ENCODE results near the gene PIP4K2A. TPM values are rescaled to one million over a fixed set of nuclear protein-coding genes. Genes with fewer than 3 reads are reported as not detected.

PIP4K2A gene
- total and polyA plus RNA-seq, 9 donors = 4.3 to 85.6 (median 18.4) TPM

GRCh38 chr10:22495396-22495795 is 219.0 kb downstream of the PIP4K2A start:
- no peaks in the 10 kb centered on the region for H3K27me3 ChIP-seq
- TF ChIP-seq EP300 (IDR thresholded peaks at IDR 0.05) = no peak
- no peak for TF ChIP-seq CTCF (IDR thresholded peaks at IDR 0.05)
- TF ChIP-seq POLR2A (IDR thresholded peaks at IDR 0.05) = no peak
- H3K4me3 ChIP-seq = no peak overlapping the region
- no peaks in the 10 kb centered on the region for H3K9me3 ChIP-seq
- no peaks in the 10 kb centered on the region for H3K4me1 ChIP-seq (ENCODE audit: insufficient read depth)
- no peak overlapping the region for H3K27ac ChIP-seq
- 92 to 96% (median 93%) methylated on average over 3 of the region's 3 CpGs for WGBS, 3 donors
- intact Hi-C loops (cut with DNase I) = no loop called here
- no peak for DNase-seq
- H3K36me3 ChIP-seq = no peaks in the 10 kb centered on the region

GRCh38 chr10:22494007-22494406 is 220.4 kb downstream of the PIP4K2A start:
- intact Hi-C loops (cut with DNase I) = no loop called here
- Histone ChIP-seq H3K4me3 (no peak overlapping the region), H3K4me1 (ENCODE audit: insufficient read depth) (no peaks in the 10 kb centered on the region), H3K27ac (no peak overlapping the region), H3K27me3 (no peaks in the 10 kb centered on the region), H3K36me3 (no peaks in the 10 kb centered on the region), H3K9me3 (no peaks in the 10 kb centered on the region)
- no peak for DNase-seq
- WGBS, 3 donors = 52 to 65% (median 60%) methylated on average over 3 of the region's 3 CpGs
- no peak for TF ChIP-seq EP300 (IDR thresholded peaks at IDR 0.05)
- no peak for TF ChIP-seq CTCF (IDR thresholded peaks at IDR 0.05)
- TF ChIP-seq POLR2A (IDR thresholded peaks at IDR 0.05) = no peak

GRCh38 chr10:22491931-22492615 is 222.3 kb downstream of the PIP4K2A start:
- DNase-seq = no peak
- TF ChIP-seq CTCF (IDR thresholded peaks at IDR 0.05) = no peak
- no peak for TF ChIP-seq EP300 (IDR thresholded peaks at IDR 0.05)
- TF ChIP-seq POLR2A (IDR thresholded peaks at IDR 0.05) = no peak
- no peak overlapping the region for H3K27ac ChIP-seq
- no peaks in the 10 kb centered on the region for H3K27me3 ChIP-seq
- no peak overlapping the region for H3K4me3 ChIP-seq
- 72 to 90% (median 80%) methylated on average over 2 of the region's 2 CpGs for WGBS, 3 donors
- H3K9me3 ChIP-seq = no peaks in the 10 kb centered on the region
- no peaks in the 10 kb centered on the region for H3K36me3 ChIP-seq
- intact Hi-C loops (cut with DNase I) = no loop called here
- H3K4me1 ChIP-seq (ENCODE audit: insufficient read depth) = no peaks in the 10 kb centered on the region

GRCh38 chr10:22491480-22491879 is 222.9 kb downstream of the PIP4K2A start:
- H3K36me3 ChIP-seq = no peaks in the 10 kb centered on the region
- WGBS, 3 donors = 88 to 97% (median 93%) methylated on average over 3 of the region's 3 CpGs
- H3K27me3 ChIP-seq = no peaks in the 10 kb centered on the region
- TF ChIP-seq POLR2A (IDR thresholded peaks at IDR 0.05) (no peak), EP300 (IDR thresholded peaks at IDR 0.05) (no peak), CTCF (IDR thresholded peaks at IDR 0.05) (no peak)
- no peaks in the 10 kb centered on the region for H3K9me3 ChIP-seq
- intact Hi-C loops (cut with DNase I) = no loop called here
- H3K4me3 ChIP-seq = no peak overlapping the region
- no peaks in the 10 kb centered on the region for H3K4me1 ChIP-seq (ENCODE audit: insufficient read depth)
- no peak overlapping the region for H3K27ac ChIP-seq
- no peak for DNase-seq
